ENCODE measurements around the gene N4BP3. TPM values are rescaled to one million over a fixed set of nuclear protein-coding genes. Genes with fewer than 3 reads are reported as not detected.

The N4BP3 gene
- total RNA-seq, result 5.2 TPM
- long read RNA-seq, full-length matches to known transcripts, result 11 of 19 reads
- long read RNA-seq, partial matches to known transcripts, result 0 of 19 reads
- long read RNA-seq, other reads (novel, unspliced or antisense), result 8 of 19 reads

- Histone ChIP-seq H3K9me3 (no peaks in the 10 kb centered on the region), H3K36me3 (no peaks in the 10 kb centered on the region), H3K4me1 (peaks cover 27% of the 10 kb centered on the region), H3K4me3 (peak within 1 kb of the TSS; percentile 57), H3K27ac (peak within 1 kb of the TSS; percentile 42), H3K27me3 (peaks cover 34% of the 10 kb centered on the region)
- DNase-seq, result peak; percentile 87
- intact Hi-C loops (cut with DNase I), result loop anchor here (2.0 kb wide), 1 partner anchor 56 kb away; no protein-coding TSS in a partner anchor
- TF ChIP-seq CTCF (IDR thresholded peaks at IDR 0.05), result no peak
- peak; percentile 89 for ATAC-seq
Measured at GRCh38 chr5:178113141-178113787, at the start of gene N4BP3. N4BP3 (plus strand) TSS chr5:178113532; CDS start chr5:178119584, 6,052 bp downstream.

- Histone ChIP-seq H3K27ac (no peak overlapping the region), H3K27me3 (no peaks in the 10 kb centered on the region), H3K4me3 (no peak overlapping the region), H3K36me3 (no peaks in the 10 kb centered on the region), H3K4me1 (no peaks in the 10 kb centered on the region), H3K9me3 (no peaks in the 10 kb centered on the region)
- DNase-seq (no peak), ATAC-seq (no peak)
- intact Hi-C loops (cut with DNase I), result no loop called here
- no peak for TF ChIP-seq CTCF (IDR thresholded peaks at IDR 0.05)
Measured at GRCh38 chr5:178067755-178068154, 45.6 kb upstream of the N4BP3 start.

GRCh38 chr5:178068293-178068692 lies 45.0 kb upstream of the N4BP3 start:
- Histone ChIP-seq H3K4me1 (no peaks in the 10 kb centered on the region), H3K4me3 (no peak overlapping the region), H3K27ac (no peak overlapping the region), H3K9me3 (no peaks in the 10 kb centered on the region), H3K27me3 (no peaks in the 10 kb centered on the region), H3K36me3 (no peaks in the 10 kb centered on the region)
- intact Hi-C loops (cut with DNase I), result no loop called here
- ATAC-seq (no peak), DNase-seq (no peak)
- no peak for TF ChIP-seq CTCF (IDR thresholded peaks at IDR 0.05)

GRCh38 chr5:178069909-178070308 lies 43.4 kb upstream of the N4BP3 start:
- no peak overlapping the region for H3K27ac ChIP-seq
- peak; percentile 68 for ATAC-seq
- H3K27me3 ChIP-seq, result peaks cover 13% of the 10 kb centered on the region
- no peak for DNase-seq
- no peaks in the 10 kb centered on the region for H3K36me3 ChIP-seq
- H3K9me3 ChIP-seq, result no peaks in the 10 kb centered on the region
- intact Hi-C loops (cut with DNase I), result no loop called here
- no peak overlapping the region for H3K4me3 ChIP-seq
- no peak for TF ChIP-seq CTCF (IDR thresholded peaks at IDR 0.05)
- no peaks in the 10 kb centered on the region for H3K4me1 ChIP-seq

GRCh38 chr5:178071108-178071507 lies 42.2 kb upstream of the N4BP3 start:
- Histone ChIP-seq H3K27me3 (peaks cover 23% of the 10 kb centered on the region), H3K36me3 (no peaks in the 10 kb centered on the region), H3K4me3 (no peak overlapping the region), H3K9me3 (no peaks in the 10 kb centered on the region), H3K4me1 (no peaks in the 10 kb centered on the region), H3K27ac (no peak overlapping the region)
- no peak for TF ChIP-seq CTCF (IDR thresholded peaks at IDR 0.05)
- DNase-seq (no peak), ATAC-seq (no peak)
- intact Hi-C loops (cut with DNase I), result no loop called here

Data from upper lobe of right lung (tissue), 1 donor.